Measurements from ENCODE around the gene RAB27A. TPM values are rescaled to one million over a fixed set of nuclear protein-coding genes. Genes with fewer than 3 reads are reported as not detected.

RAB27A gene
- total RNA-seq, 1 donor from 2014 or later, result 12.8 TPM

Other genes starting within 250 kb of the RAB27A start
- 50.1 TPM for gene RSL24D1, start 92.9 kb downstream of the RAB27A start, total RNA-seq
- 12.3 TPM for gene PIGBOS1, start 29.3 kb upstream of the RAB27A start, total RNA-seq
- 11.9 TPM for gene PIGB, start 29.4 kb upstream of the RAB27A start, total RNA-seq
- 120 TPM for gene CCPG1, start 118.5 kb upstream of the RAB27A start, total RNA-seq
- 7.5 TPM for gene PIERCE2, start 118.7 kb upstream of the RAB27A start, total RNA-seq
- 2.9 TPM for gene DNAAF4, start 218.4 kb upstream of the RAB27A start, total RNA-seq

All from mucosa of gallbladder (tissue), 1 donor.